B cell (primary cell): Measurements from ENCODE around the gene OSBPL5. TPM values are rescaled to one million over a fixed set of nuclear protein-coding genes. Genes with fewer than 3 reads are reported as not detected.

Experiments
- ATAC-seq: fragments of 200-7000 bp; cut with Tn5 transposase; one replicate; pipeline ENCODE4 v1.10.0; 2021; ENCODE audit warnings: low read depth, mild to moderate bottlenecking, moderate number of reproducible peaks, moderate library complexity
- CTCF ChIA-PET: fragments of 350-600 bp; sonication (Branson Sonifier 250); formaldehyde crosslinking; loops from one replicate; lab custom pipeline; 2021; ENCODE audit warnings: antibody characterized with exemption, inconsistent platforms; lab: Charles Lee
- POLR2A ChIA-PET: fragments of 350-600 bp; sonication (Branson Sonifier 250); formaldehyde crosslinking; loops from one replicate; lab custom pipeline; 2021; ENCODE audit warnings: antibody characterized with exemption; lab: Charles Lee
- DNase-seq: peaks from one replicate; pipeline ENCODE4 v3.0.0; 2013
- H2AFZ ChIP-seq: 2 replicates; pipeline ENCODE4 v1.6.1; 2012; ENCODE audit warnings: mild to moderate bottlenecking, low read depth, low read length; ENCODE audit not compliant: insufficient read depth, poor library complexity, severe bottlenecking
- H3K27ac ChIP-seq, 2 donors: 1 replicate in 1 of 2; 2 replicates in 1 of 2; pipeline ENCODE4 v1.5.1; 2012 to 2013; ENCODE audit warnings: low read length in 2 of 2, mild to moderate bottlenecking in 2 of 2, moderate library complexity in 1 of 2
- H3K27me3 ChIP-seq, 4 experiments: fragments of 200-600 bp in 1 of 4; sonication (generic) in 1 of 4; replicated peaks in 1 of 4; 1 replicate in 2 of 4; 2 replicates in 2 of 4; pipeline versions ENCODE4 v1.6.1 to v1.7.0; 2013 to 2016; ENCODE audit warnings: low read length in 3 of 4, mild to moderate bottlenecking in 2 of 4, mixed read lengths in 1 of 4, moderate library complexity in 1 of 4; ENCODE audit not compliant: insufficient read depth in 4 of 4, control insufficient read depth in 3 of 4; ENCODE audit errors: control extremely low read depth in 1 of 4
- H3K36me3 ChIP-seq, 2 experiments: replicated peaks in 1 of 2; 1 replicate in 1 of 2; 2 replicates in 1 of 2; pipeline versions ENCODE4 v1.6.1 to v1.7.1; 2013; ENCODE audit warnings: low read length in 1 of 2; ENCODE audit not compliant: insufficient read depth in 2 of 2, control insufficient read depth in 1 of 2; ENCODE audit errors: control extremely low read depth in 1 of 2, extremely low read depth in 1 of 2
- H3K4me1 ChIP-seq, 2 donors: fragments of 200-600 bp in 1 of 2; sonication (generic) in 1 of 2; 1 replicate in 1 of 2; 2 replicates in 1 of 2; pipeline versions ENCODE4 v1.5.1 to v1.6.1; 2013 to 2017; ENCODE audit warnings: low read length in 2 of 2; ENCODE audit not compliant: control insufficient read depth in 2 of 2, insufficient read depth in 2 of 2
- H3K4me2 ChIP-seq: replicated peaks from 2 replicates; pipeline ENCODE3; 2012; ENCODE audit warnings: mild to moderate bottlenecking, low read depth, low read length; ENCODE audit not compliant: poor library complexity, severe bottlenecking
- H3K4me3 ChIP-seq, 5 experiments: fragments of 200-600 bp in 1 of 5; sonication (generic) in 1 of 5; 1 replicate in 3 of 5; 2 replicates in 2 of 5; pipeline versions ENCODE4 v1.5.1 to v1.7.0; 2011 to 2016; ENCODE audit warnings: low read length in 4 of 5, mild to moderate bottlenecking in 4 of 5, low read depth in 2 of 5, control low read depth in 1 of 5, moderate library complexity in 1 of 5; ENCODE audit not compliant: insufficient read depth in 1 of 5; ENCODE audit errors: control extremely low read depth in 1 of 5, extremely low read depth in 1 of 5
- H3K79me2 ChIP-seq: fragments of 200-600 bp; sonication (generic); one replicate; pipeline ENCODE4 v1.6.0; 2016; ENCODE audit warnings: low read length; ENCODE audit not compliant: control insufficient read depth, insufficient read depth
- H3K9ac ChIP-seq: fragments of 200-600 bp; sonication (generic); 2 replicates; pipeline ENCODE4 v1.6.1; 2017; ENCODE audit warnings: mild to moderate bottlenecking, low read length, moderate library complexity
- H3K9me3 ChIP-seq, 3 donors: one replicate each; pipeline versions ENCODE4 v1.6.1 to v1.7.1; 2013; ENCODE audit warnings: low read length in 2 of 3; ENCODE audit not compliant: control insufficient read depth in 2 of 3, insufficient read depth in 1 of 3; ENCODE audit errors: control extremely low read depth in 1 of 3
- H4K20me1 ChIP-seq: 2 replicates; pipeline ENCODE4 v1.6.0; 2012; ENCODE audit warnings: mild to moderate bottlenecking, low read length; ENCODE audit not compliant: insufficient read depth, control insufficient read depth, poor library complexity, severe bottlenecking
- H3K27ac Mint-ChIP-seq: one replicate; pipeline ENCODE4 v1.8.0; 2021; ENCODE audit warnings: mixed read lengths
- H3K27me3 Mint-ChIP-seq: one replicate; pipeline ENCODE4 v1.8.0; 2021; ENCODE audit warnings: mixed read lengths
- H3K4me1 Mint-ChIP-seq: one replicate; pipeline ENCODE4 v1.8.0; 2021; ENCODE audit warnings: mixed read lengths
- H3K4me3 Mint-ChIP-seq: one replicate; pipeline ENCODE4 v1.8.0; 2021; ENCODE audit warnings: mixed read lengths
- H3K9me3 Mint-ChIP-seq: one replicate; pipeline ENCODE4 v1.8.0; 2022; ENCODE audit warnings: mixed read lengths; ENCODE audit not compliant: insufficient read depth
- EZH2 ChIP-seq: IDR thresholded peaks from 2 replicates; pipeline ENCODE4 v1.6.1; 2012; ENCODE audit warnings: borderline replicate concordance, low read depth, mild to moderate bottlenecking, moderate library complexity, low read length; ENCODE audit not compliant: insufficient read depth, poor library complexity, severe bottlenecking
- WGBS: methylation state at CpG from one replicate; pipeline ENCODE4 v1.1.5; 2013; ENCODE audit warnings: missing lambda C conversion rate; ENCODE audit not compliant: insufficient coverage; 5-methylcytosine and 5-hydroxymethylcytosine counted together
- intact Hi-C: fragments of 100-400 bp; cut with micrococcal nuclease; formaldehyde crosslinking; loops from one replicate; pipeline ENCODE4 v1.10.0; 2022
- polyA plus RNA-seq: library from polyadenylated mRNA; depleted of rRNA; stranded (reverse); fragments of >200 nt; gene quantifications from 2 replicates; pipeline ENCODE4 v1.2.3, GENCODE V29; 2012
- total RNA-seq, 2 donors: library from RNA; stranded (reverse); fragments of 120-200 nt in 1 of 2; gene quantifications; 1 replicate in 1 of 2; 2 replicates in 1 of 2; pipeline versions ENCODE4 v1.2.3 to v1.2.4, GENCODE V29; 2013 to 2022
- TF ChIP-seq, protein P1 (sequence below): fragments of 200-600 bp; IDR thresholded peaks from one replicate; pipeline ENCODE4 v1.8.0; 2022; ENCODE audit warnings: antibody characterized with exemption, mild to moderate bottlenecking

Gene OSBPL5
- total and polyA plus RNA-seq, 2 donors (not counting 1 experiment from before 2014, with no cell fraction given), result 0.15 to 1.2 TPM

DNA sequence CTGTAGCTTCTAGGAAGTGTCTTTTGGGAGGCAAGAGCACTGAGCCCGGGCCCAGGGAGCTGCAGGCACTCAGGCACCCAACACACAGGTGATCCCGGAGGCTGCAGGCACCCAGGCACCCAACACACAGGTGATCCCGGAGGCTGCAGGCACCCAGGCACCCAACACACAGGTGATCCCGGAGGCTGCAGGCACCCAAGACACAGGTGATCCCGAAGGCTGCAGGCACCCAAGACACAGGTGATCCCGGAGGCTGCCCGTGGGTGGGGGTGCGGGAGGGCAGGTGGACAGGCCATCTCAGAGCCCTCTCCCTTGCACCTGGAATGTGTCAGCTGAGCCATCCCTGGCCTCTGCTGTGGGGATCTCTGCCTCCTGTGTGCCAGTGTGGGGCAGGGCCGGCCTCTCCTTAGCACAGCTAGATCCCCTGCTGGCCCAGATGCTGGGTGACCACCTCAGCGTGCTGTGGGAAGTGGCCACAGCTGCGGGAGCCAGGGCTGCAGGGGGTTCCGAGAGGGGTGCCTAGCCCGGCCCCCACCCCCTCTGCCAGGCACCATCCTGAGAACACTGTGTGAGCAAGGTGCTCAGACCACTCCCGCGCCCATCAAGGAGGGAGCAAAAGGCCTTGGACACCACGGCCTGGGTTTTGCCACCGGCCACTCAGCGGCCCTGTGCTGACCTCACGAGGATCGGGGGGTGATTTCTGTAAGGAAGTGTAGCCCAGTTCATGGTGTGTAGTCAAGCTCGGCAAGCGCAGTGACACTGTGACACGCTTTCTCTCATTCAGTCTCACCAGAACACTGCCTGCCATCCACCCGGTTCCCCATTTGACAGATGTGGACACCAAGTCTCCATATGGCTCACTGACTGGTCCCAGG is 39.3 kb upstream of the OSBPL5 start:
- intact Hi-C loops, result no loop called here
- ATAC-seq (no peak), DNase-seq (no peak)
- no peak overlapping the region for H3K4me2 ChIP-seq
- peaks cover 0 to 14% (median 4%) of the 10 kb centered on the region in 4 experiments for H3K27me3 ChIP-seq
- H4K20me1 ChIP-seq, result no peaks in the 10 kb centered on the region
- Mint-ChIP-seq H3K4me3 (no peak overlapping the region), H3K27me3 (peaks cover 5% of the 10 kb centered on the region), H3K9me3 (no peaks in the 10 kb centered on the region), H3K27ac (no peak overlapping the region), H3K4me1 (no peaks in the 10 kb centered on the region)
- TF ChIP-seq, protein P1, sequence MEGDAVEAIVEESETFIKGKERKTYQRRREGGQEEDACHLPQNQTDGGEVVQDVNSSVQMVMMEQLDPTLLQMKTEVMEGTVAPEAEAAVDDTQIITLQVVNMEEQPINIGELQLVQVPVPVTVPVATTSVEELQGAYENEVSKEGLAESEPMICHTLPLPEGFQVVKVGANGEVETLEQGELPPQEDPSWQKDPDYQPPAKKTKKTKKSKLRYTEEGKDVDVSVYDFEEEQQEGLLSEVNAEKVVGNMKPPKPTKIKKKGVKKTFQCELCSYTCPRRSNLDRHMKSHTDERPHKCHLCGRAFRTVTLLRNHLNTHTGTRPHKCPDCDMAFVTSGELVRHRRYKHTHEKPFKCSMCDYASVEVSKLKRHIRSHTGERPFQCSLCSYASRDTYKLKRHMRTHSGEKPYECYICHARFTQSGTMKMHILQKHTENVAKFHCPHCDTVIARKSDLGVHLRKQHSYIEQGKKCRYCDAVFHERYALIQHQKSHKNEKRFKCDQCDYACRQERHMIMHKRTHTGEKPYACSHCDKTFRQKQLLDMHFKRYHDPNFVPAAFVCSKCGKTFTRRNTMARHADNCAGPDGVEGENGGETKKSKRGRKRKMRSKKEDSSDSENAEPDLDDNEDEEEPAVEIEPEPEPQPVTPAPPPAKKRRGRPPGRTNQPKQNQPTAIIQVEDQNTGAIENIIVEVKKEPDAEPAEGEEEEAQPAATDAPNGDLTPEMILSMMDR, result no peak
- no peak for TF ChIP-seq EZH2
- ChIA-PET CTCF (no interaction called here), POLR2A (no interaction called here)
- H3K79me2 ChIP-seq, result no peaks in the 10 kb centered on the region
- H3K27ac ChIP-seq, result no peak overlapping the region
- no peak overlapping the region for H3K4me3 ChIP-seq
- H3K4me1 ChIP-seq, result no peaks in the 10 kb centered on the region
- no peak overlapping the region for H2AFZ ChIP-seq
- no peaks in the 10 kb centered on the region for H3K36me3 ChIP-seq
- WGBS, result 88% methylated on average over 19 of the region's 24 CpGs
- no peak overlapping the region for H3K9ac ChIP-seq
- H3K9me3 ChIP-seq, result peaks cover 0 to 15% (median 0%) of the 10 kb centered on the region in 3 donors
